Psoas muscle (tissue), 8 donors: ENCODE measurements around the gene C1orf53. TPM values are rescaled to one million over a fixed set of nuclear protein-coding genes. Genes with fewer than 3 reads are reported as not detected.
"Not testable (repeated sequence)": the region's sequence is repeated elsewhere in the genome, so short reads cannot be mapped to it uniquely, and the experiment has no call there.

ENCODE experiments used
- ATAC-seq, 4 donors: fragments of 200-7000 bp; cut with Tn5 transposase; one replicate each; pipeline ENCODE4 v1.9.1; 2020; ENCODE audit warnings: moderate library complexity in 3 of 4, mild to moderate bottlenecking in 2 of 4
- DNase-seq, 2 donors: peaks; one replicate each; pipeline ENCODE4 v3.0.0-alpha.2; 2020
- H3K27ac ChIP-seq: fragments of 200-600 bp; one replicate; pipeline ENCODE4 v1.8.0; 2022
- H3K27me3 ChIP-seq, 3 donors: fragments of 200-600 bp in 1 of 3; one replicate each; pipeline versions ENCODE4 v1.6.1 to v1.8.0; 2013 to 2022; ENCODE audit warnings: low read length in 2 of 3, mild to moderate bottlenecking in 2 of 3, moderate library complexity in 1 of 3; ENCODE audit not compliant: insufficient read depth in 3 of 3
- H3K36me3 ChIP-seq, 2 donors: fragments of 200-600 bp in 1 of 2; one replicate each; pipeline versions ENCODE4 v1.6.1 to v1.8.0; 2013 to 2022; ENCODE audit warnings: low read depth in 1 of 2, mild to moderate bottlenecking in 1 of 2, moderate library complexity in 1 of 2; ENCODE audit not compliant: insufficient read depth in 1 of 2
- H3K4me1 ChIP-seq: fragments of 200-600 bp; one replicate; pipeline ENCODE4 v1.8.0; 2022
- H3K4me3 ChIP-seq: fragments of 200-600 bp; one replicate; pipeline ENCODE4 v1.8.0; 2022; ENCODE audit warnings: mild to moderate bottlenecking
- H3K9me3 ChIP-seq: fragments of 200-600 bp; one replicate; pipeline ENCODE4 v1.8.0; 2022
- WGBS, 3 donors: extraction: QIAGEN DNeasy Blood & Tissue Kit; methylation state at CpG; one replicate each; pipeline versions ENCODE4 v1.1.6 to v1.1.7; 2013; 5-methylcytosine and 5-hydroxymethylcytosine counted together
- intact Hi-C, 2 donors: fragments of 100-400 bp; cut with DNase I; formaldehyde crosslinking; loops; one replicate each; pipeline versions ENCODE4 v1.11.0 to v1.14.2; 2022
- long read RNA-seq, 2 donors: library from polyadenylated mRNA; unstranded; transcript quantifications; one replicate each; pipeline ENCODE4 v2.0.0, GENCODE V29; 2021
- polyA plus RNA-seq, 3 donors: library from polyadenylated mRNA; stranded (reverse); fragments of 200-250 nt; gene quantifications; one replicate each; pipeline ENCODE4 v1.2.3, GENCODE V29; 2013
- total RNA-seq, 4 donors: library from RNA; stranded (reverse); fragmentation: NEBNext Ultra II Directional in 2 of 4; extraction: Animal tissue kit (Norgen Biotek cat#: 25700) in 2 of 4; gene quantifications; one replicate each; pipeline versions ENCODE4 v1.2.1 to v1.2.4, GENCODE V29; 2021 to 2023
- TF ChIP-seq, protein P1 (sequence below): fragments of 200-600 bp; IDR thresholded peaks from one replicate; pipeline ENCODE4 v1.8.0; 2022; ENCODE audit warnings: antibody characterized with exemption
- donor health status: healthy with polysubstance abuse.
- donor health status: DM: no; HTN: no; CAD: no; lungs with moderate emphysema.
- donor health status: Bipolar disorder and iron deficiency.
- donor health status: healthy.
- donor health status: DM: yes; HTN: yes; CAD: no.
- donor health status: DM: no; HTN: no; CAD: no.
- donor health status: DM: no; HTN: no; CAD: no.
- donor health status: DM: yes; HTN: yes; CAD: no.

Gene C1orf53
- total RNA-seq (1 to 10 TPM in 3 of 4 donors, under 1 TPM in 1; 0.84 to 3.9 (median 1.8) TPM), polyA plus RNA-seq (1 to 10 TPM; 2.0 to 4.3 (median 2.5) TPM)
- long read RNA-seq, donor 1 = 0 reads
- long read RNA-seq, donor 2, partial matches to known transcripts = 0 of 5 reads
- long read RNA-seq, donor 2, other reads (novel, unspliced or antisense) = 1 of 5 reads

GRCh38 chr1:197902454-197903195, at the start of gene C1orf53:
Gene C1orf53, plus strand, starts transcription at chr1:197902630. Its CDS starts 20 bp downstream, at chr1:197902650.
- H3K27me3 ChIP-seq = peaks cover 0 to 9% (median under 1%) of the 10 kb centered on the region in 3 donors
- DNase-seq (peak; percentile 87 to 93), ATAC-seq (peak; percentile 99 to 100 (median 99))
- H3K9me3 ChIP-seq = no peaks in the 10 kb centered on the region
- 0 to 1% (median 0%) methylated on average over 62 to 90 of the region's 90 CpGs for WGBS, 3 donors
- H3K4me1 ChIP-seq = peaks cover 9% of the 10 kb centered on the region
- TF ChIP-seq, protein P1, sequence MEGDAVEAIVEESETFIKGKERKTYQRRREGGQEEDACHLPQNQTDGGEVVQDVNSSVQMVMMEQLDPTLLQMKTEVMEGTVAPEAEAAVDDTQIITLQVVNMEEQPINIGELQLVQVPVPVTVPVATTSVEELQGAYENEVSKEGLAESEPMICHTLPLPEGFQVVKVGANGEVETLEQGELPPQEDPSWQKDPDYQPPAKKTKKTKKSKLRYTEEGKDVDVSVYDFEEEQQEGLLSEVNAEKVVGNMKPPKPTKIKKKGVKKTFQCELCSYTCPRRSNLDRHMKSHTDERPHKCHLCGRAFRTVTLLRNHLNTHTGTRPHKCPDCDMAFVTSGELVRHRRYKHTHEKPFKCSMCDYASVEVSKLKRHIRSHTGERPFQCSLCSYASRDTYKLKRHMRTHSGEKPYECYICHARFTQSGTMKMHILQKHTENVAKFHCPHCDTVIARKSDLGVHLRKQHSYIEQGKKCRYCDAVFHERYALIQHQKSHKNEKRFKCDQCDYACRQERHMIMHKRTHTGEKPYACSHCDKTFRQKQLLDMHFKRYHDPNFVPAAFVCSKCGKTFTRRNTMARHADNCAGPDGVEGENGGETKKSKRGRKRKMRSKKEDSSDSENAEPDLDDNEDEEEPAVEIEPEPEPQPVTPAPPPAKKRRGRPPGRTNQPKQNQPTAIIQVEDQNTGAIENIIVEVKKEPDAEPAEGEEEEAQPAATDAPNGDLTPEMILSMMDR = peak; percentile 16
- H3K27ac ChIP-seq = peak within 1 kb of the TSS; percentile 94
- intact Hi-C loops = loop anchor here in 1 of 2 donors (5.0 to 10.0 kb wide), 2 partner anchors 130 to 252 kb away; partner anchors contain the start of gene NEK7
- H3K4me3 ChIP-seq = peak within 1 kb of the TSS; percentile 90
- H3K36me3 ChIP-seq = no peaks in the 10 kb centered on the region

- H3K4me1 ChIP-seq, H3K9me3 ChIP-seq, intact Hi-C loops, DNase-seq, H3K27me3 ChIP-seq, H3K4me3 ChIP-seq, H3K36me3 ChIP-seq, ATAC-seq, H3K27ac ChIP-seq: not testable (repeated sequence)
- WGBS, 3 donors = 72 to 82% (median 75%) methylated on average over 2 of the region's 2 CpGs
These were observed 46.7 kb upstream of the C1orf53 start for GRCh38 chr1:197855751-197856150.

- 77 to 82% (median 77%) methylated on average over 2 of the region's 2 CpGs for WGBS, 3 donors
- no peak overlapping the region for H3K27ac ChIP-seq
- ATAC-seq (no peak), DNase-seq (no peak)
- TF ChIP-seq, protein P1 = no peak
- no peaks in the 10 kb centered on the region for H3K9me3 ChIP-seq
- H3K4me1 ChIP-seq = no peaks in the 10 kb centered on the region
- H3K27me3 ChIP-seq = no peaks in the 10 kb centered on the region
- no peaks in the 10 kb centered on the region for H3K36me3 ChIP-seq
- H3K4me3 ChIP-seq = no peak overlapping the region
- intact Hi-C loops = no loop called here
These were observed 45.0 kb upstream of the C1orf53 start for GRCh38 chr1:197857477-197857876.

DNA sequence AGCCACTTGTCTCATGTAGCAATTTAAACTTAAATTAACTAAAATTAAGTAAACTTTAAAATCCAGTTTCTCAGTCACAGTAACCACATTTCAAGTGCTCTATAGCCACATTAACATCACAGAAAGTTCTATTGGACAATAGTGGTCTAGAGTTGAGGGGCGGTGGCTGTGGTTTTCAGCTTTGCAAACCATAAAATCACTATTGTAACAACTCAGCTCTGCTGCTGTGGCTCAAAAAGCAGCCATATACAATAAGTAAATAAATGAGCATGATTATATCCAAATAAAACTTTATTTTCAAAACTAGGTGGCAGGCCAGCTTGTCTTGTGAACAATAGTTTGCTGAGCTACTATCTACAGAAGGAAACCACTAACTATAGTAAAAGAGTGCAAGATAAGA, 43.4 kb upstream of the C1orf53 start:
- no peaks in the 10 kb centered on the region for H3K36me3 ChIP-seq
- no peak overlapping the region for H3K4me3 ChIP-seq
- no peaks in the 10 kb centered on the region for H3K27me3 ChIP-seq
- ATAC-seq = no peak
- H3K9me3 ChIP-seq = no peaks in the 10 kb centered on the region
- H3K4me1 ChIP-seq = no peaks in the 10 kb centered on the region
- no peak for DNase-seq
- intact Hi-C loops = no loop called here
- no peak overlapping the region for H3K27ac ChIP-seq
- TF ChIP-seq, protein P1 = no peak
- 88 to 89% (median 88%) methylated on average over 1 of the region's 1 CpG for WGBS, 3 donors

DNA sequence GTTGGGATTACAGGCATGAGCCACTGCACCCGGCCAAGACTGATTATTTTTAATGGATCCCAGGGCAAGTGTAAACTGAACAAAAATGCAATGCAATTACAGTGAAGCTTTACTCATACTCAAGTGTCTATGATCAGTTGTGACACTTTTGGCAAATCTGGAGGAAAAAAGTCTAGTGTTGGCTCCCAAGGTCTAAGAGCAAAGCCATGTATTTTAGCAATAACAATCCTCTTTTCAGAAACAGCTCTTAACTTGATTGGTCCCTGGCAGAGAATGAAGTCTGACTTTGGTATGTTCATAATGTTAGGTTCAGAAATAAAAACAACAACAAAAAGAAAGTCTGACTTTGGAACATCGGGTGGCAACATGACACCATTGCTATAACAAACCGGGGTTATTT, 40.2 kb upstream of the C1orf53 start:
- intact Hi-C loops = loop anchor here in 1 of 2 donors (10.0 kb wide), 1 partner anchor 337 kb away; no protein-coding TSS in a partner anchor
- 60 to 76% (median 70%) methylated on average over 3 of the region's 3 CpGs for WGBS, 3 donors
- ATAC-seq = no peak
- TF ChIP-seq, protein P1 = no peak
- Histone ChIP-seq H3K27me3 (no peaks in the 10 kb centered on the region), H3K4me1 (no peaks in the 10 kb centered on the region), H3K36me3 (no peaks in the 10 kb centered on the region), H3K9me3 (no peaks in the 10 kb centered on the region), H3K4me3 (no peak overlapping the region), H3K27ac (no peak overlapping the region)
- DNase-seq = no peak
